Limb (tissue), 2 donors: ENCODE data around the gene ETV5.
A peak's percentile ranks its signal among the peaks of the same experiment; 100 is the strongest.

Experiments used
- DNase-seq, 2 donors: peaks; one replicate each; pipeline ENCODE4 v3.0.0-alpha.2; 2016; ENCODE audit errors: extremely low spot score in 2 of 2

ETV5 gene

GRCh38 chr3:186108941-186109865 lies at the start of gene ETV5:
Gene ETV5, minus strand, starts transcription at chr3:186109089. Its CDS starts 3,221 bp downstream, at chr3:186105868.
- peak; percentile 98 to 99 for DNase-seq

GRCh38 chr3:186154641-186155040 lies 45.8 kb upstream of the ETV5 start:
- DNase-seq: no peak

- DNase-seq: no peak
These were observed 44.0 kb upstream of the ETV5 start for GRCh38 chr3:186152889-186153292.

GRCh38 chr3:186152361-186152798 lies 43.5 kb upstream of the ETV5 start:
- no peak for DNase-seq

GRCh38 chr3:186151077-186151971 lies 42.4 kb upstream of the ETV5 start:
- DNase-seq: no peak

GRCh38 chr3:186150041-186150830 lies 41.3 kb upstream of the ETV5 start:
- DNase-seq: no peak

GRCh38 chr3:186149319-186149960 lies 40.6 kb upstream of the ETV5 start:
- DNase-seq: no peak

GRCh38 chr3:186144257-186144656 lies 35.4 kb upstream of the ETV5 start:
- DNase-seq: no peak

GRCh38 chr3:186143250-186143649 lies 34.4 kb upstream of the ETV5 start:
- no peak for DNase-seq

GRCh38 chr3:186142393-186142932 lies 33.6 kb upstream of the ETV5 start:
- DNase-seq: no peak

GRCh38 chr3:186141790-186142189 lies 32.9 kb upstream of the ETV5 start:
- no peak for DNase-seq

- no peak for DNase-seq
These were observed 29.5 kb upstream of the ETV5 start for GRCh38 chr3:186138272-186138981.

GRCh38 chr3:186137051-186137685 lies 28.3 kb upstream of the ETV5 start:
- DNase-seq: no peak

GRCh38 chr3:186133980-186134379 lies 25.1 kb upstream of the ETV5 start:
- DNase-seq: no peak

- DNase-seq: no peak
These were observed 23.6 kb upstream of the ETV5 start for GRCh38 chr3:186132487-186132886.

GRCh38 chr3:186129206-186129605 lies 20.3 kb upstream of the ETV5 start:
- no peak for DNase-seq

- DNase-seq: no peak
These were observed 19.3 kb upstream of the ETV5 start for GRCh38 chr3:186128158-186128557.

GRCh38 chr3:186127463-186127862 lies 18.6 kb upstream of the ETV5 start:
- DNase-seq: no peak

GRCh38 chr3:186125118-186125517 lies 16.2 kb upstream of the ETV5 start:
- DNase-seq: no peak
